Left ventricle myocardium inferior (tissue), 1 donor: ENCODE measurements around the gene CREB1. TPM values are rescaled to one million over a fixed set of nuclear protein-coding genes. Genes with fewer than 3 reads are reported as not detected.

Source experiments
- DNase-seq: peaks from one replicate; pipeline ENCODE4 v3.0.0-alpha.2; 2020
- H3K27ac ChIP-seq: fragments of 200-600 bp; replicated peaks from 2 replicates; pipeline ENCODE4 v1.8.0; 2021
- H3K27me3 ChIP-seq: fragments of 200-600 bp; 2 replicates; pipeline ENCODE4 v1.8.0; 2021; ENCODE audit warnings: low read depth
- H3K36me3 ChIP-seq: fragments of 200-600 bp; 2 replicates; pipeline ENCODE4 v1.8.0; 2021
- H3K4me1 ChIP-seq: fragments of 200-600 bp; 2 replicates; pipeline ENCODE4 v1.8.0; 2021
- H3K4me3 ChIP-seq: fragments of 200-600 bp; 2 replicates; pipeline ENCODE4 v1.8.0; 2021; ENCODE audit warnings: mild to moderate bottlenecking, moderate library complexity
- H3K9me3 ChIP-seq: fragments of 200-600 bp; replicated peaks from 2 replicates; pipeline ENCODE4 v1.8.0; 2021
- CTCF ChIP-seq: fragments of 200-600 bp; IDR thresholded peaks from 2 replicates; pipeline ENCODE4 v1.8.0; 2021; ENCODE audit warnings: antibody characterized with exemption, mild to moderate bottlenecking, borderline replicate concordance
- intact Hi-C: fragments of 100-400 bp; cut with micrococcal nuclease; formaldehyde crosslinking; loops from one replicate; pipeline ENCODE4 v1.11.0; 2022
- total RNA-seq: library from RNA; stranded (reverse); fragmentation: NEBNext Ultra II Directional; extraction: Animal tissue kit (Norgen Biotek cat#: 25700); gene quantifications from one replicate; pipeline ENCODE4 v1.2.1, GENCODE V29; 2021
- donor health status: DM: no; HTN: yes; CAD: no; lungs with severe emphysema.

Gene CREB1
- total RNA-seq, 1 donor from 2014 or later, result 50.5 TPM

GRCh38 chr2:207561386-207562080, 31.8 kb downstream of the CREB1 start:
- H3K36me3 ChIP-seq, result peaks cover 28% of the 10 kb centered on the region
- H3K27me3 ChIP-seq, result no peaks in the 10 kb centered on the region
- intact Hi-C loops, result no loop called here
- H3K4me1 ChIP-seq, result peaks cover 56% of the 10 kb centered on the region
- no peaks in the 10 kb centered on the region for H3K9me3 ChIP-seq
- peak overlapping the region; percentile 60 for H3K27ac ChIP-seq
- TF ChIP-seq CTCF, result no peak
- no peak for DNase-seq
- no peak overlapping the region for H3K4me3 ChIP-seq

- intact Hi-C loops, result no loop called here
- no peaks in the 10 kb centered on the region for H3K27me3 ChIP-seq
- H3K9me3 ChIP-seq, result no peaks in the 10 kb centered on the region
- H3K36me3 ChIP-seq, result peaks cover 47% of the 10 kb centered on the region
- no peak overlapping the region for H3K27ac ChIP-seq
- peaks cover 21% of the 10 kb centered on the region for H3K4me1 ChIP-seq
- no peak overlapping the region for H3K4me3 ChIP-seq
- no peak for TF ChIP-seq CTCF
- no peak for DNase-seq
Measured at GRCh38 chr2:207565736-207566500, 36.2 kb downstream of the CREB1 start.

- no peaks in the 10 kb centered on the region for H3K9me3 ChIP-seq
- no peak overlapping the region for H3K27ac ChIP-seq
- no peak overlapping the region for H3K4me3 ChIP-seq
- intact Hi-C loops, result no loop called here
- no peak for TF ChIP-seq CTCF
- H3K36me3 ChIP-seq, result peaks cover 60% of the 10 kb centered on the region
- H3K4me1 ChIP-seq, result peaks cover 4% of the 10 kb centered on the region
- no peak for DNase-seq
- no peaks in the 10 kb centered on the region for H3K27me3 ChIP-seq
Measured at GRCh38 chr2:207567671-207568070, 37.9 kb downstream of the CREB1 start.

- Histone ChIP-seq H3K4me1 (no peaks in the 10 kb centered on the region), H3K36me3 (peaks cover 72% of the 10 kb centered on the region), H3K9me3 (no peaks in the 10 kb centered on the region), H3K4me3 (no peak overlapping the region), H3K27ac (no peak overlapping the region), H3K27me3 (no peaks in the 10 kb centered on the region)
- TF ChIP-seq CTCF, result no peak
- DNase-seq, result no peak
- intact Hi-C loops, result no loop called here
Measured at GRCh38 chr2:207571370-207571769, 41.6 kb downstream of the CREB1 start.

GRCh38 chr2:207584952-207585351, 55.2 kb downstream of the CREB1 start:
- intact Hi-C loops, result no loop called here
- H3K4me1 ChIP-seq, result peaks cover 5% of the 10 kb centered on the region
- TF ChIP-seq CTCF, result no peak
- H3K27ac ChIP-seq, result no peak overlapping the region
- no peaks in the 10 kb centered on the region for H3K9me3 ChIP-seq
- no peak overlapping the region for H3K4me3 ChIP-seq
- H3K36me3 ChIP-seq, result peaks cover 77% of the 10 kb centered on the region
- H3K27me3 ChIP-seq, result no peaks in the 10 kb centered on the region
- no peak for DNase-seq
